H1 (cell line): ENCODE results near the gene ACP2. TPM values are rescaled to one million over a fixed set of nuclear protein-coding genes. Genes with fewer than 3 reads are reported as not detected.

Source experiments
- BRCA1 ChIP-seq: IDR thresholded peaks from 2 replicates; pipeline ENCODE4 v1.6.1; 2012; ENCODE audit warnings: low read depth, low read length, improper control_type of control experiment
- CBX5 ChIP-seq: fragments of 300-800, 300-1000 bp; sonication (generic); IDR thresholded peaks from 2 replicates; pipeline ENCODE4 v1.7.1; 2016; ENCODE audit warnings: antibody characterized with exemption, low read length, low read depth
- JUN ChIP-seq: IDR thresholded peaks from 2 replicates; pipeline ENCODE4 v1.6.1; 2011; ENCODE audit warnings: low read depth, mild to moderate bottlenecking, improper control_type of control experiment, low read length
- KDM1A ChIP-seq: fragments of 200-600, 300-600 bp; sonication (generic); IDR thresholded peaks from 2 replicates; pipeline ENCODE4 v1.7.1; 2016; ENCODE audit warnings: mild to moderate bottlenecking, low read length, borderline replicate concordance
- POLR2AphosphoS5 ChIP-seq: IDR thresholded peaks from 2 replicates; pipeline ENCODE4 v1.6.1; 2011; ENCODE audit warnings: low read depth, low read length
- RFX5 ChIP-seq: IDR thresholded peaks from 2 replicates; pipeline ENCODE4 v1.6.1; 2011; ENCODE audit warnings: low read depth, low read length, improper control_type of control experiment, borderline replicate concordance
- SIRT6 ChIP-seq: IDR thresholded peaks from one replicate; pipeline ENCODE4 v1.7.1; 2012; ENCODE audit warnings: low read length, inconsistent platforms
- polyA plus RNA-seq, 7 experiments: library from polyadenylated mRNA; depleted of rRNA in 3 of 7; stranded (reverse) in 5 of 7; unstranded in 2 of 7; fragments of >200 nt in 5 of 7; fragments of 200-250 nt in 2 of 7; gene quantifications; 1 replicate in 5 of 7; 2 replicates in 1 of 7; 4 replicates in 1 of 7; pipeline versions ENCODE4 v1.2.1 to v1.2.3, GENCODE V29; 2011 to 2013; ENCODE audit warnings: missing spikeins in 2 of 7, mixed read lengths in 2 of 7
- total RNA-seq: library from RNA; stranded (reverse); fragmentation: NEBNext Ultra II Directional; extraction: Animal tissue kit (Norgen Biotek cat#: 25700); gene quantifications from 2 replicates; pipeline ENCODE4 v1.2.1, GENCODE V29; 2021
- TF ChIP-seq, protein P1 (sequence below): fragments of 300-600 bp; sonication (generic); IDR thresholded peaks from 2 replicates; pipeline ENCODE4 v1.7.1; 2012; ENCODE audit warnings: low read length, moderate library complexity, mild to moderate bottlenecking, inconsistent platforms; ENCODE audit not compliant: insufficient replicate concordance

Gene ACP2
- total and polyA plus RNA-seq, 2 of the 8 experiments (the other 6 are each of a cell fraction or from before 2014, with no cell fraction given): 17.8 to 19.8 TPM

DNA sequence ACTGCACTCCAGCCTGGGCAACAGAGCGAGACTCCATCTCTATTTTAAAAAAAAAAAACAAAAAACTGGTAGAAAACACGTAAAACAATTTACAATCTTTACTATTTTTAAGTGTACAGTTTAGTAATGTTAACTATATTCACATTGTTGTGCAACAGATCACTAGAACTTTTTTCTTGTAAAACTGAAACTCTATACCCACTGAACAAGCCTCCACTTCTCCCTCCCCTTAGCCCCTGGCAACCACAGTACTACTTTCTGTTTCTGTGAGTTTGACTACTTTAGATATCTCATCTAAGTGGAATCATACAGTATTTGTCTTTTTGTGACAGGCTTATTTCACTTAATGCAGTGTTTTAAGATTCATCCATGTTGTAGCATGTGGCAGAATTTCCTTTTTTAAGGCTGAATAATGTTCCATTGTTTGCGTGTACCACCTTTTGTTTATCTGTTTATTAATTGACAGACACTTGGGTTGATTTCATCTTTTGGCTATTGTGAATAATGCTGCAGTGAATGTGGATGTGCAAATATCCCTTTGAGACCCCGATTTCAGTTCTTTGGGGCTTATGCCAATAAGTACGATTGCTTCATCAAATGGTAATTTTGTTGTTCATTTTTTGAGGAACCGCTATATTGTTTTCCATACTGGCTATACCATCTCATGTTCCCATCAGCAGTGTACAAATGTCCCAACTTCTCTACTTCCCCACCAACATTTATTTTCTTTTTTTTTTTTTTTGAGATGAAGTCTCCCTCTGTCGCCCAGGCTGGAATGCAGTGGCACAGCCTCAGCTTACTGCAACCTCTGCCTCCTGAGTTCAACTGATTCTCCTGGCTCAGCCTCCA is 22.8 kb downstream of the ACP2 start (continued):
- TF ChIP-seq, protein P1, sequence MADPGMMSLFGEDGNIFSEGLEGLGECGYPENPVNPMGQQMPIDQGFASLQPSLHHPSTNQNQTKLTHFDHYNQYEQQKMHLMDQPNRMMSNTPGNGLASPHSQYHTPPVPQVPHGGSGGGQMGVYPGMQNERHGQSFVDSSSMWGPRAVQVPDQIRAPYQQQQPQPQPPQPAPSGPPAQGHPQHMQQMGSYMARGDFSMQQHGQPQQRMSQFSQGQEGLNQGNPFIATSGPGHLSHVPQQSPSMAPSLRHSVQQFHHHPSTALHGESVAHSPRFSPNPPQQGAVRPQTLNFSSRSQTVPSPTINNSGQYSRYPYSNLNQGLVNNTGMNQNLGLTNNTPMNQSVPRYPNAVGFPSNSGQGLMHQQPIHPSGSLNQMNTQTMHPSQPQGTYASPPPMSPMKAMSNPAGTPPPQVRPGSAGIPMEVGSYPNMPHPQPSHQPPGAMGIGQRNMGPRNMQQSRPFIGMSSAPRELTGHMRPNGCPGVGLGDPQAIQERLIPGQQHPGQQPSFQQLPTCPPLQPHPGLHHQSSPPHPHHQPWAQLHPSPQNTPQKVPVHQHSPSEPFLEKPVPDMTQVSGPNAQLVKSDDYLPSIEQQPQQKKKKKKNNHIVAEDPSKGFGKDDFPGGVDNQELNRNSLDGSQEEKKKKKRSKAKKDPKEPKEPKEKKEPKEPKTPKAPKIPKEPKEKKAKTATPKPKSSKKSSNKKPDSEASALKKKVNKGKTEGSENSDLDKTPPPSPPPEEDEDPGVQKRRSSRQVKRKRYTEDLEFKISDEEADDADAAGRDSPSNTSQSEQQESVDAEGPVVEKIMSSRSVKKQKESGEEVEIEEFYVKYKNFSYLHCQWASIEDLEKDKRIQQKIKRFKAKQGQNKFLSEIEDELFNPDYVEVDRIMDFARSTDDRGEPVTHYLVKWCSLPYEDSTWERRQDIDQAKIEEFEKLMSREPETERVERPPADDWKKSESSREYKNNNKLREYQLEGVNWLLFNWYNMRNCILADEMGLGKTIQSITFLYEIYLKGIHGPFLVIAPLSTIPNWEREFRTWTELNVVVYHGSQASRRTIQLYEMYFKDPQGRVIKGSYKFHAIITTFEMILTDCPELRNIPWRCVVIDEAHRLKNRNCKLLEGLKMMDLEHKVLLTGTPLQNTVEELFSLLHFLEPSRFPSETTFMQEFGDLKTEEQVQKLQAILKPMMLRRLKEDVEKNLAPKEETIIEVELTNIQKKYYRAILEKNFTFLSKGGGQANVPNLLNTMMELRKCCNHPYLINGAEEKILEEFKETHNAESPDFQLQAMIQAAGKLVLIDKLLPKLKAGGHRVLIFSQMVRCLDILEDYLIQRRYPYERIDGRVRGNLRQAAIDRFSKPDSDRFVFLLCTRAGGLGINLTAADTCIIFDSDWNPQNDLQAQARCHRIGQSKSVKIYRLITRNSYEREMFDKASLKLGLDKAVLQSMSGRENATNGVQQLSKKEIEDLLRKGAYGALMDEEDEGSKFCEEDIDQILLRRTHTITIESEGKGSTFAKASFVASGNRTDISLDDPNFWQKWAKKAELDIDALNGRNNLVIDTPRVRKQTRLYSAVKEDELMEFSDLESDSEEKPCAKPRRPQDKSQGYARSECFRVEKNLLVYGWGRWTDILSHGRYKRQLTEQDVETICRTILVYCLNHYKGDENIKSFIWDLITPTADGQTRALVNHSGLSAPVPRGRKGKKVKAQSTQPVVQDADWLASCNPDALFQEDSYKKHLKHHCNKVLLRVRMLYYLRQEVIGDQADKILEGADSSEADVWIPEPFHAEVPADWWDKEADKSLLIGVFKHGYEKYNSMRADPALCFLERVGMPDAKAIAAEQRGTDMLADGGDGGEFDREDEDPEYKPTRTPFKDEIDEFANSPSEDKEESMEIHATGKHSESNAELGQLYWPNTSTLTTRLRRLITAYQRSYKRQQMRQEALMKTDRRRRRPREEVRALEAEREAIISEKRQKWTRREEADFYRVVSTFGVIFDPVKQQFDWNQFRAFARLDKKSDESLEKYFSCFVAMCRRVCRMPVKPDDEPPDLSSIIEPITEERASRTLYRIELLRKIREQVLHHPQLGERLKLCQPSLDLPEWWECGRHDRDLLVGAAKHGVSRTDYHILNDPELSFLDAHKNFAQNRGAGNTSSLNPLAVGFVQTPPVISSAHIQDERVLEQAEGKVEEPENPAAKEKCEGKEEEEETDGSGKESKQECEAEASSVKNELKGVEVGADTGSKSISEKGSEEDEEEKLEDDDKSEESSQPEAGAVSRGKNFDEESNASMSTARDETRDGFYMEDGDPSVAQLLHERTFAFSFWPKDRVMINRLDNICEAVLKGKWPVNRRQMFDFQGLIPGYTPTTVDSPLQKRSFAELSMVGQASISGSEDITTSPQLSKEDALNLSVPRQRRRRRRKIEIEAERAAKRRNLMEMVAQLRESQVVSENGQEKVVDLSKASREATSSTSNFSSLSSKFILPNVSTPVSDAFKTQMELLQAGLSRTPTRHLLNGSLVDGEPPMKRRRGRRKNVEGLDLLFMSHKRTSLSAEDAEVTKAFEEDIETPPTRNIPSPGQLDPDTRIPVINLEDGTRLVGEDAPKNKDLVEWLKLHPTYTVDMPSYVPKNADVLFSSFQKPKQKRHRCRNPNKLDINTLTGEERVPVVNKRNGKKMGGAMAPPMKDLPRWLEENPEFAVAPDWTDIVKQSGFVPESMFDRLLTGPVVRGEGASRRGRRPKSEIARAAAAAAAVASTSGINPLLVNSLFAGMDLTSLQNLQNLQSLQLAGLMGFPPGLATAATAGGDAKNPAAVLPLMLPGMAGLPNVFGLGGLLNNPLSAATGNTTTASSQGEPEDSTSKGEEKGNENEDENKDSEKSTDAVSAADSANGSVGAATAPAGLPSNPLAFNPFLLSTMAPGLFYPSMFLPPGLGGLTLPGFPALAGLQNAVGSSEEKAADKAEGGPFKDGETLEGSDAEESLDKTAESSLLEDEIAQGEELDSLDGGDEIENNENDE: no peak
- no peak for TF ChIP-seq CBX5
- no peak for TF ChIP-seq BRCA1
- TF ChIP-seq POLR2AphosphoS5: no peak
- no peak for TF ChIP-seq SIRT6
- TF ChIP-seq KDM1A: no peak
- no peak for TF ChIP-seq JUN
- no peak for TF ChIP-seq RFX5
